DND-41 (cell line): Measurements from ENCODE around the gene TROAP.

Experiments used
- ATAC-seq: fragments of 200-7000 bp; cut with Tn5 transposase; 3 replicates; pipeline ENCODE4 v1.9.1; 2021; ENCODE audit warnings: low read depth; ENCODE audit not compliant: insufficient read depth
- DNase-seq: peaks from one replicate; pipeline ENCODE4 v3.0.0-alpha.2; 2020
- H2AFZ ChIP-seq: 2 replicates; pipeline ENCODE4 v1.6.0; 2012; ENCODE audit warnings: low read depth, low read length
- H3K27ac ChIP-seq: 2 replicates; pipeline ENCODE4 v1.5.1; 2012; ENCODE audit warnings: low read length, inconsistent platforms
- H3K27me3 ChIP-seq: fragments of 200-600 bp; sonication (generic); 2 replicates; pipeline ENCODE4 v1.6.0; 2012; ENCODE audit warnings: low read length, mild to moderate bottlenecking, inconsistent platforms; ENCODE audit not compliant: insufficient read depth, poor library complexity
- H3K36me3 ChIP-seq: 2 replicates; pipeline ENCODE4 v1.5.1; 2012; ENCODE audit warnings: low read length, inconsistent platforms; ENCODE audit not compliant: insufficient read depth
- H3K4me1 ChIP-seq: 2 replicates; pipeline ENCODE4 v1.5.1; 2012; ENCODE audit warnings: mild to moderate bottlenecking, low read length; ENCODE audit not compliant: insufficient read depth
- H3K4me2 ChIP-seq: 2 replicates; pipeline ENCODE4 v1.6.0; 2012; ENCODE audit warnings: mild to moderate bottlenecking, moderate library complexity, low read length, inconsistent platforms; ENCODE audit not compliant: insufficient read depth
- H3K4me3 ChIP-seq, 2 experiments: fragments of 200-600 bp in 1 of 2; shearing (Covaris generic) in 1 of 2; 2 replicates each; pipeline ENCODE4 v1.5.1; 2012 to 2016; ENCODE audit warnings: inconsistent platforms in 2 of 2, low read length in 2 of 2, mild to moderate bottlenecking in 2 of 2, low read depth in 1 of 2, moderate library complexity in 1 of 2
- H3K79me2 ChIP-seq: 2 replicates; pipeline ENCODE4 v1.6.0; 2012; ENCODE audit warnings: low read length, inconsistent platforms; ENCODE audit not compliant: insufficient read depth
- H3K9ac ChIP-seq: 2 replicates; pipeline ENCODE4 v1.6.0; 2012; ENCODE audit warnings: low read depth, mild to moderate bottlenecking, inconsistent platforms, low read length, moderate library complexity
- H3K9me3 ChIP-seq: 2 replicates; pipeline ENCODE4 v1.5.1; 2012; ENCODE audit warnings: low read length, moderate library complexity, mild to moderate bottlenecking, inconsistent platforms; ENCODE audit not compliant: insufficient read depth, severe bottlenecking
- H4K20me1 ChIP-seq: 2 replicates; pipeline ENCODE4 v1.6.0; 2012; ENCODE audit warnings: low read length; ENCODE audit not compliant: insufficient read depth
- CTCF ChIP-seq: IDR thresholded peaks from 2 replicates; pipeline ENCODE4 v1.5.1; 2012; ENCODE audit warnings: borderline replicate concordance, low read length, moderate library complexity, mild to moderate bottlenecking; ENCODE audit not compliant: poor library complexity, severe bottlenecking; ENCODE audit errors: extremely low read depth
- EZH2 ChIP-seq: IDR thresholded peaks from 3 replicates; pipeline ENCODE4 v1.6.1; 2012; ENCODE audit warnings: borderline replicate concordance, low read depth, mild to moderate bottlenecking, moderate library complexity, low read length, inconsistent platforms; ENCODE audit not compliant: severe bottlenecking

The TROAP gene

GRCh38 chr12:49327368-49327767 lies 4.3 kb downstream of the TROAP start:
- H3K36me3 ChIP-seq = peaks cover 76% of the 10 kb centered on the region
- DNase-seq (no peak), ATAC-seq (no peak)

GRCh38 chr12:49327887-49328286 lies 4.8 kb downstream of the TROAP start:
- Histone ChIP-seq H3K4me2 (no peak overlapping the region), H3K4me3 (no peak overlapping the region), H3K27me3 (no peaks in the 10 kb centered on the region), H4K20me1 (peaks cover 9% of the 10 kb centered on the region; the same call in 1 of the 2 replicates), H3K9ac (no peak overlapping the region), H3K4me1 (peaks cover 24% of the 10 kb centered on the region), H3K36me3 (peaks cover 76% of the 10 kb centered on the region), H3K9me3 (no peaks in the 10 kb centered on the region), H3K27ac (no peak overlapping the region), H2AFZ (no peak overlapping the region), H3K79me2 (peaks cover 22% of the 10 kb centered on the region)
- no peak for TF ChIP-seq EZH2
- no peak for TF ChIP-seq CTCF
- ATAC-seq (no peak), DNase-seq (no peak)

More at GRCh38 chr12:49327368-49327767, 4.3 kb downstream of the TROAP start:
- peaks cover 26% of the 10 kb centered on the region for H3K4me1 ChIP-seq
- no peak overlapping the region for H3K9ac ChIP-seq
- H2AFZ ChIP-seq = no peak overlapping the region
- no peak overlapping the region for H3K4me2 ChIP-seq
- no peak overlapping the region for H3K4me3 ChIP-seq
- peaks cover 25% of the 10 kb centered on the region for H3K79me2 ChIP-seq
- H3K27ac ChIP-seq = no peak overlapping the region
- H3K9me3 ChIP-seq = no peaks in the 10 kb centered on the region
- no peak for TF ChIP-seq CTCF
- no peak for TF ChIP-seq EZH2
- no peaks in the 10 kb centered on the region for H3K27me3 ChIP-seq
- H4K20me1 ChIP-seq = peaks cover 9% of the 10 kb centered on the region; the same call in 1 of the 2 replicates

- Histone ChIP-seq H3K27me3 (no peaks in the 10 kb centered on the region), H3K4me1 (peaks cover 22% of the 10 kb centered on the region), H3K27ac (no peak overlapping the region), H4K20me1 (peaks cover 9% of the 10 kb centered on the region; the same call in 1 of the 2 replicates), H3K9me3 (no peaks in the 10 kb centered on the region), H3K4me3 (no peak overlapping the region), H2AFZ (no peak overlapping the region), H3K79me2 (peaks cover 14% of the 10 kb centered on the region), H3K36me3 (peaks cover 71% of the 10 kb centered on the region), H3K9ac (no peak overlapping the region), H3K4me2 (no peak overlapping the region)
- DNase-seq (no peak), ATAC-seq (no peak)
- TF ChIP-seq CTCF (no peak), EZH2 (no peak)
These were observed 5.8 kb downstream of the TROAP start for GRCh38 chr12:49328816-49329215.

GRCh38 chr12:49330032-49330619 lies 7.1 kb downstream of the TROAP start:
- H3K4me3 ChIP-seq = no peak overlapping the region
- H3K9me3 ChIP-seq = no peaks in the 10 kb centered on the region
- peaks cover 10% of the 10 kb centered on the region for H3K4me1 ChIP-seq
- DNase-seq = no peak
- ATAC-seq = no peak
- no peak overlapping the region for H3K9ac ChIP-seq
- TF ChIP-seq CTCF (no peak), EZH2 (no peak)
- 0 out of 2 replicates have a peak, but pooled peaks cover 5% of the 10 kb centered on the region for H3K79me2 ChIP-seq
- no peak overlapping the region for H3K4me2 ChIP-seq
- no peak overlapping the region for H3K27ac ChIP-seq
- peaks cover 63% of the 10 kb centered on the region for H3K36me3 ChIP-seq
- no peaks in the 10 kb centered on the region for H3K27me3 ChIP-seq
- H2AFZ ChIP-seq = no peak overlapping the region
- peaks cover 9% of the 10 kb centered on the region; the same call in 1 of the 2 replicates for H4K20me1 ChIP-seq
